Glutamatergic neuron (in vitro differentiated cells): Measurements from ENCODE around the gene CLK2. TPM values are rescaled to one million over a fixed set of nuclear protein-coding genes. Genes with fewer than 3 reads are reported as not detected.
"Not testable (repeated sequence)": the region's sequence is repeated elsewhere in the genome, so short reads cannot be mapped to it uniquely, and the experiment has no call there.

Experiments used
- DNase-seq: peaks from one replicate; pipeline ENCODE4 v3.0.0; 2022
- H3K27ac Mint-ChIP-seq: one replicate; pipeline ENCODE4 v1.8.0; 2020; ENCODE audit warnings: mild to moderate bottlenecking, mixed read lengths, inconsistent platforms; ENCODE audit not compliant: unreplicated experiment
- H3K27me3 Mint-ChIP-seq: one replicate; pipeline ENCODE4 v1.8.0; 2020; ENCODE audit warnings: mild to moderate bottlenecking, moderate library complexity, mixed read lengths, inconsistent platforms; ENCODE audit not compliant: unreplicated experiment
- H3K36me3 Mint-ChIP-seq: one replicate; pipeline ENCODE4 v1.8.0; 2020; ENCODE audit warnings: mild to moderate bottlenecking, mixed read lengths, inconsistent platforms; ENCODE audit not compliant: unreplicated experiment
- H3K4me1 Mint-ChIP-seq: one replicate; pipeline ENCODE4 v1.8.0; 2020; ENCODE audit warnings: mild to moderate bottlenecking, low read depth, mixed read lengths, inconsistent platforms; ENCODE audit not compliant: unreplicated experiment
- H3K4me3 Mint-ChIP-seq: one replicate; pipeline ENCODE4 v1.8.0; 2020; ENCODE audit warnings: mild to moderate bottlenecking, mixed read lengths, inconsistent platforms; ENCODE audit not compliant: unreplicated experiment
- H3K9me3 Mint-ChIP-seq: one replicate; pipeline ENCODE4 v1.8.0; 2020; ENCODE audit warnings: mild to moderate bottlenecking, moderate library complexity, mixed read lengths, inconsistent platforms; ENCODE audit not compliant: unreplicated experiment
- CTCF ChIP-seq: fragments of 200-600 bp; sonication (generic); IDR thresholded peaks from one replicate; pipeline ENCODE4 v1.5.0; 2021; ENCODE audit not compliant: partially characterized antibody, unreplicated experiment
- total RNA-seq: library from RNA; stranded (reverse); fragmentation: NEBNext Ultra II Directional; extraction: Animal tissue kit (Norgen Biotek cat#: 25700); gene quantifications from one replicate; pipeline ENCODE4 v1.2.1, GENCODE V29; 2021; ENCODE audit not compliant: unreplicated experiment

CLK2 gene
- total RNA-seq, 1 donor from 2014 or later: 74.8 TPM

GRCh38 chr1:155228096-155228427 lies 45.2 kb downstream of the CLK2 start:
- peak overlapping the region; percentile 99 for H3K27ac Mint-ChIP-seq
- H3K4me1 Mint-ChIP-seq: peaks cover 9% of the 10 kb centered on the region
- H3K36me3 Mint-ChIP-seq: no peaks in the 10 kb centered on the region
- peaks cover 19% of the 10 kb centered on the region for H3K9me3 Mint-ChIP-seq
- TF ChIP-seq CTCF: no peak
- peaks cover 16% of the 10 kb centered on the region for H3K27me3 Mint-ChIP-seq
- DNase-seq: no peak
- H3K4me3 Mint-ChIP-seq: peak overlapping the region; percentile 96

GRCh38 chr1:155227261-155228095 lies 45.8 kb downstream of the CLK2 start:
- Mint-ChIP-seq H3K27me3 (peaks cover 16% of the 10 kb centered on the region), H3K36me3 (no peaks in the 10 kb centered on the region), H3K9me3 (peaks cover 19% of the 10 kb centered on the region), H3K4me3 (peak overlapping the region; percentile 96), H3K4me1 (peaks cover 9% of the 10 kb centered on the region), H3K27ac (peak overlapping the region; percentile 99)
- TF ChIP-seq CTCF: no peak
- DNase-seq: peak; percentile 97

GRCh38 chr1:155226910-155227260 lies 46.4 kb downstream of the CLK2 start:
- Mint-ChIP-seq H3K9me3 (peaks cover 19% of the 10 kb centered on the region), H3K4me1 (peaks cover 9% of the 10 kb centered on the region), H3K36me3 (no peaks in the 10 kb centered on the region), H3K27me3 (peaks cover 16% of the 10 kb centered on the region), H3K4me3 (peak overlapping the region; percentile 96), H3K27ac (peak overlapping the region; percentile 99)
- DNase-seq: peak; percentile 73
- no peak for TF ChIP-seq CTCF

- no peaks in the 10 kb centered on the region for H3K36me3 Mint-ChIP-seq
- peak overlapping the region; percentile 96 for H3K4me3 Mint-ChIP-seq
- peaks cover 16% of the 10 kb centered on the region for H3K27me3 Mint-ChIP-seq
- peaks cover 9% of the 10 kb centered on the region for H3K4me1 Mint-ChIP-seq
- peak overlapping the region; percentile 99 for H3K27ac Mint-ChIP-seq
- TF ChIP-seq CTCF: peak; percentile 23
- DNase-seq: peak; percentile 73
- H3K9me3 Mint-ChIP-seq: peaks cover 19% of the 10 kb centered on the region
Measured at GRCh38 chr1:155226188-155226909, 47.0 kb downstream of the CLK2 start.

- not testable (repeated sequence) for H3K27me3 Mint-ChIP-seq, H3K27ac Mint-ChIP-seq, H3K4me1 Mint-ChIP-seq, DNase-seq, H3K4me3 Mint-ChIP-seq, H3K36me3 Mint-ChIP-seq
- peaks cover 19% of the 10 kb centered on the region for H3K9me3 Mint-ChIP-seq
Measured at GRCh38 chr1:155225404-155225759, 47.9 kb downstream of the CLK2 start.
